BJ (cell line): ENCODE measurements around the gene RASL10B. TPM values are rescaled to one million over a fixed set of nuclear protein-coding genes. Genes with fewer than 3 reads are reported as not detected.
A peak's percentile ranks its signal among the peaks of the same experiment; 100 is the strongest.

ENCODE experiments used
- CTCF ChIA-PET: fragments of 350-600 bp; formaldehyde crosslinking; extraction: SDS; loops from one replicate; lab custom pipeline; 2021; ENCODE audit warnings: antibody characterized with exemption, inconsistent platforms; lab: Yijun Ruan, JAX
- POLR2A ChIA-PET: fragments of 300-600 bp; sonication (Branson Sonifier 250); formaldehyde crosslinking; extraction: SDS; loops from one replicate; lab custom pipeline; 2021; ENCODE audit warnings: antibody characterized with exemption; lab: Charles Lee
- DNase-seq: peaks from one replicate; pipeline ENCODE4 v3.0.0-alpha.2; 2011; ENCODE audit warnings: low read depth
- H3K27me3 ChIP-seq: 2 replicates; pipeline ENCODE4 v1.6.0; 2011; ENCODE audit warnings: low read length; ENCODE audit not compliant: control insufficient read depth, insufficient read depth
- H3K36me3 ChIP-seq: 2 replicates; pipeline ENCODE4 v1.5.1; 2011; ENCODE audit warnings: low read length; ENCODE audit not compliant: control insufficient read depth, insufficient read depth
- H3K4me3 ChIP-seq: 2 replicates; pipeline ENCODE4 v1.5.1; 2011; ENCODE audit warnings: low read depth, mild to moderate bottlenecking, control low read depth, low read length
- CTCF ChIP-seq: IDR thresholded peaks from 2 replicates; pipeline ENCODE4 v1.5.1; 2011; ENCODE audit warnings: low read depth, mild to moderate bottlenecking, control low read depth, inconsistent platforms, low read length, moderate library complexity; ENCODE audit not compliant: insufficient read depth
- polyA plus RNA-seq: library from polyadenylated mRNA; depleted of rRNA; stranded (reverse); fragments of >200 nt; gene quantifications from 2 replicates; pipeline ENCODE4 v1.2.3, GENCODE V29; 2011

The RASL10B gene
- polyA plus RNA-seq, 1 experiment = 4.5 TPM

GRCh38 chr17:35729405-35729833, 2.0 kb upstream of the RASL10B start:
- TF ChIP-seq CTCF = no peak
- CTCF ChIA-PET = interaction anchor here (1.9 to 5.6 kb wide), 4 partner anchors 17 to 117 kb away, joined by 4 to 27 read pairs (median 12); no protein-coding TSS in a partner anchor

GRCh38 chr17:35730400-35731005, 936 bp upstream of the RASL10B start:
- DNase-seq = no peak
- no peak for TF ChIP-seq CTCF
- Histone ChIP-seq H3K27me3 (no peaks in the 10 kb centered on the region), H3K4me3 (no peak overlapping the region), H3K36me3 (peaks cover 1% of the 10 kb centered on the region; the same call in 1 of the 2 replicates)
- CTCF ChIA-PET = interaction anchor here (0.6 to 5.6 kb wide), 6 partner anchors 16 to 152 kb away, joined by 3 to 27 read pairs (median 4); partner anchors contain the start of gene PEX12
- POLR2A ChIA-PET = interaction anchor here (0.6 kb wide), 1 partner anchor 120 kb away, joined by 5 read pairs; no protein-coding TSS in a partner anchor

More at GRCh38 chr17:35729405-35729833, 2.0 kb upstream of the RASL10B start:
- POLR2A ChIA-PET = no interaction called here
- no peak for DNase-seq
- Histone ChIP-seq H3K27me3 (no peaks in the 10 kb centered on the region), H3K4me3 (no peak overlapping the region), H3K36me3 (peaks cover 1% of the 10 kb centered on the region)

GRCh38 chr17:35731917-35732805, 722 bp downstream of the RASL10B start:
- H3K36me3 ChIP-seq = peaks cover 1% of the 10 kb centered on the region; the same call in 1 of the 2 replicates
- POLR2A ChIA-PET = interaction anchor here (0.6 kb wide), 2 partner anchors 119 to 143 kb away, joined by 3 to 4 read pairs; no protein-coding TSS in a partner anchor
- TF ChIP-seq CTCF = no peak

GRCh38 chr17:35732806-35733136, 1.3 kb downstream of the RASL10B start:
- ChIA-PET CTCF (interaction anchor here (0.8 to 5.6 kb wide), 2 partner anchors 14 to 73 kb away, joined by 4 to 27 read pairs; no protein-coding TSS in a partner anchor), POLR2A (no interaction called here)
- no peak for TF ChIP-seq CTCF
- Histone ChIP-seq H3K36me3 (peaks cover 1% of the 10 kb centered on the region; the same call in 1 of the 2 replicates), H3K27me3 (no peaks in the 10 kb centered on the region), H3K4me3 (peak overlapping the region; percentile 59; the same call in 1 of the 2 replicates)
- no peak for DNase-seq

More at GRCh38 chr17:35731917-35732805, 722 bp downstream of the RASL10B start:
- Histone ChIP-seq H3K4me3 (peak overlapping the region; percentile 59), H3K27me3 (no peaks in the 10 kb centered on the region)
- no peak for DNase-seq
- CTCF ChIA-PET = interaction anchor here (0.8 to 5.6 kb wide), 3 partner anchors 15 to 119 kb away, joined by 4 to 27 read pairs (median 9); no protein-coding TSS in a partner anchor
